Cerebellar nuclear complex (tissue), 1 donor: ENCODE results near the gene ARHGEF28.

Experiments
- DNase-seq, 2 experiments: peaks; one replicate each; lab custom pipeline; 2025; lab: John Stamatoyannopoulos, UW

Gene ARHGEF28

DNA sequence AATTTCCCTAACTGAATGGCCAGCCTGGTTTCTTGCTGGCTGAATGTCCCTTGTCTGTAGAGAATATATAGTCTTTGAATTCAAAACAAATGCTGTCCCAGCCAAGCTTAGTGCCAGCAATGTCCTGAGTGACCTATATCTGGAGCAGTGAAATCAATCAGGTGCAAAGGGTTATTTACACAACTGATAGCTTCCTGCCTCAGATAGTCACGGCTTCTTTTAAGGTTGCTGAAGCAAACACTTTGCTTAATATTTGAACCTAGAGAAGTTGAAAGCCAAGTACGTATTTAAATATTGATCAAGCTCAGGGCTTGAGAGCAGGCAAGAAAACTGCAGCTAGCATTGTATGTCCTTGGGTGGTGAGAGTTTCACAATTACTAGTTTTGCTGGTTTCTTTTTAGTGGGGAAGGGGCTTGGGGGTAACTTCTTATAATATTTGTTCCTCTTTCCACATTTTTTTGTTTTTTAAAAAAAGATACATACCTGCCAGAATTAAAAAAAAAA, 2.0 kb upstream of the ARHGEF28 start:
- no peak for DNase-seq

GRCh38 chr5:73624888-73625287, 1.1 kb upstream of the ARHGEF28 start:
- DNase-seq = no peak

- DNase-seq = no peak
Measured at GRCh38 chr5:73625372-73625943, 538 bp upstream of the ARHGEF28 start.

- no peak for DNase-seq
Measured at GRCh38 chr5:73626814-73627313, 868 bp downstream of the ARHGEF28 start.

DNA sequence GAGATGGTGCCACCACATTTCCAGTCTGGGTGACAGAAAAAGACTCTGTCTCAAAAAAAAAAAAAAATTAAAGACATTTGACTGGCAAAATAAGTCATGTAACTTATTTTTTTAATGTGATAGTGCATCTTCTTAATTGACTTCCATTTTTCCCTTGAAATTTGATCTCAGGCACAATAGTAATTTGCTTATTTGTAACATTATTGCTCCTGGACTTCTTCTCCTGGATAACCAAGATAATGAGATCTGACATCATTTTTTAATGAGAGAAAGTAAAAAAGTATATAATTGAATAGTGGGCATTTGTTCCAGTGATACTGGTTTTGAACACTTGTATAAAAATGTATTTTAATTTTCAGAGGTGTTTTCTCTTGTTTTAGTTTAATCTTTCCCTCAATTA, 3.5 kb downstream of the ARHGEF28 start:
- no peak for DNase-seq

- DNase-seq = no peak
Measured at GRCh38 chr5:73630765-73631164, 4.8 kb downstream of the ARHGEF28 start.

GRCh38 chr5:73631500-73631899, 5.5 kb downstream of the ARHGEF28 start:
- no peak for DNase-seq

- DNase-seq = no peak
Measured at GRCh38 chr5:73633060-73633459, 7.1 kb downstream of the ARHGEF28 start.

DNA sequence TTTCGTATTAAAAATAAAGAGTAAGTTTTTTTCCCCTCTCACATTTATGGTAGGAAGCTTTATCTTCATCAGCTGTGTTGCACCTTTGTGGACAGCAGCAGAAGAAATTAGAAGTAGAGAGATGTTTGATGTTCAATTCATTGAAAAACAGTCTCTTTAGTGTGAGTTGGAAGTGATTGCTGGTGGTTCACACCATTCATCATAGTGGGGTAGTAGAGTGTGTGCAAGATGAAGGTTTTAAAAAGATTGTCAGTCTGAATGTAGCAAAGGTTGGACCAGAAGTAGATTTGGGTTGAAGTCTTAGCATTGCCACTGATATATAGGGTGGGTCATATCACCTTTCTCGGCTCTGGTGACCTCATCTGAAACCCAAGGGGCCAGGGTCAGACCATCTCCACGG, 10.4 kb downstream of the ARHGEF28 start:
- DNase-seq = no peak

DNA sequence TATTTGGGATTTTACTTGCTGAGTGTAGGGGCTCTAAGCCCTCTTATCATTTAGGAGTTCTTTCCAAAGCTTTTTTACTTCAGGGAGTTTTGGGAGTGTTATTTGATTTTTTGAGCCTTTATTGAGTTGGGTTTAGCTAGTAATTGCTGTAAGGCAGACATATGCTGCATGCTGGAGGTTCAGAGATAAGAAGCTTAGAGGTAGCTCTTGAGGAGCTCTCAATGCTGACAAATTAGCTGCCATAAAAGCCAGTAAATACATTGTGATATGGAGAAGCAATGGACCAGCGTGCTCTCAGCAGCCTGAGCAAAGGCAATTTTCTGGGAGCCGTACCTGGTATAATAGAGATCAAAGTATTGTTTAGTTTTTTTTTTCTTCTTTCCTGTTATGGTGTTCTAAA, 11.6 kb downstream of the ARHGEF28 start:
- DNase-seq = no peak

DNA sequence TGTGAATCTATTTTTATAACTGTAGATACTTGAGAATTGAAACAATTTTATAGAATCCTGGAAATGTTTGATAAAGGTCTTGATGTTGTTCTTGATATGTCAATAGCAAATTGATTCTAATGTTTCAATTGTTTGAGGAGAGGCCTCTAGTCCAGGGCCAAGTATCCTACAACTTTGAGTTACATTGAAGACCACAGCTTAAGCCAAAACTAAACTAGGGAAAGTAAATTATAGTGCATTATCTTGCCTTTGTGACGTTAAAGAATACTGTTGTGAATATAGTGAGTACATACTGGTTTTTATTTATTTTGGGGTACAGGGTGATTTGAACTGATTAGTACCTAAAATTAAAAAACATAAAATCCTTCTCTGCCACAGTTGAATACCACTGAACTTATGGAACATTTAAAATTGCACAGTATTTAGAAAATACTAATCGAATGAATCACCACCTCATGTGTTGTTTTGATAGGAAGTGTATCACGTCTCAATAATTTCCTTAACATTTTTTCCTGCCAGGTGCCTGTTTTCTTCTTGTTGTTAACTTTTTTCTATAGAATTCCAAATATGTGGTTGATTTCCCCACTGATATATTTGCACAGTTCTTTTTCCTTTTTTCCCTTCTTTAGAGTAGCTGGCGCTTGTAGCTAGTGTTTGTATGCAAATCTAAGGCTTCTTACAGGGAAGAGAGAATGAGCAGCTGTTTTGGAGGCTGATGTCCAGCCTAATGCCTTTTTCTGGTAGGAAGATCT, 12.5 kb downstream of the ARHGEF28 start:
- no peak for DNase-seq

DNA sequence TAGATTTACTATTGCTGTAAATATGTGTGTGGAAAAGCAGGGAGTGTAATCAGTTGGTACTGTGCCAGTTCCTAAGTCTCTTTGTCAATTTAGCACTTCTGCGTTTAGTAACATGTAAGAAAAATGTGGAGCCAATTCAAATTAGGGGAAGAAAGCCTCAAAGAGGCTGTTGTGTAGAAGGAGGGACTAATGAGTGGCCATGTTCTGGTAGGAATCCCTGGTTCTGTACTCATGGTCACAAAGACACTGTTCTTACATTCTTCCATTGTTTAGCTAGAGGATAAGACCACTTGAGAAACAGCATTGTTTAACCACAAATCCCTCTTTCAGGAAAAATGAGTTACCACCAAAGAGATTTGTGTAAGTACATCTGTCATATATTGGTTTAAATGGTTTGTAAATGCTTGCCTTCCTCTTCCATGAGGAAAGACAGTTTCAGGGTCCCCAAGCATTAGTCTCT, 14.9 kb downstream of the ARHGEF28 start:
- DNase-seq = no peak

DNA sequence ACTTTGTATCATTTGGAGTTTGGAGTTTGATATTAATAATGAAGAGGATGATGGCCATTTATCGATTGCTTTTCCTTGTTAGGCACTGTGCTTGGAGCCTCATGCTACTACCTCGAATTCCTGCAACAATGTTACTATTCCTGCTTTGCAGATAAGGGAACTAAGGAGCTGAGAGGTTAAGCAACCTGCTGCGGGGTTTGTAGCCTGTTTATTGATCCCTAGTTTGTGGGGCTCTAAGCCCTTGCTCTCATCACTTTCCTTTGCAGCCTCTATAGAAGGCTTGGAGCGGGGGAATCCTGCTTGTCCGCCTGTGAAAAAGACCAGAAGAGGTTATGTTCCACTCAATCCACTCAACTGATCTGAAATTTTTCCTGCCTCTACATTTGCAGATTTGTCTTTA, 15.8 kb downstream of the ARHGEF28 start:
- no peak for DNase-seq

DNA sequence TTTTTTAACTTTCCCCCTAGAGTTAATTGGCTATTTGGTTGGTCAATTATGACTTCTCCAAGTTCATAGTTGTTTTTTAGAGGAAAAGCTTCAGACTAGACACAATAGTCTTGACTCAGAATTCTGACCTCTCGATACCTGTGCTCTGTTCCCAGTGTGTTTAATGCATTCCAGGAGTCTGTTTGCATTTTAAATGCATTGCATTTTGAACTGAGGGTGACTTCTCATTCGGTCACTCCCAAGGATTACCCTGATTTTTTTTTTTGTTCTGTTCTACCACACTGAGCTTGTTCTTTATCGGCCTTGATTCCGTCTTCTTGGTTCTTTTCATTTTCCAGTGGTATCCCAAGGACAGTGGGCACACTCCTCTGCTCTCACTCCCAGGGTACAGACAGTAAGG, 16.3 kb downstream of the ARHGEF28 start:
- DNase-seq = no peak

DNA sequence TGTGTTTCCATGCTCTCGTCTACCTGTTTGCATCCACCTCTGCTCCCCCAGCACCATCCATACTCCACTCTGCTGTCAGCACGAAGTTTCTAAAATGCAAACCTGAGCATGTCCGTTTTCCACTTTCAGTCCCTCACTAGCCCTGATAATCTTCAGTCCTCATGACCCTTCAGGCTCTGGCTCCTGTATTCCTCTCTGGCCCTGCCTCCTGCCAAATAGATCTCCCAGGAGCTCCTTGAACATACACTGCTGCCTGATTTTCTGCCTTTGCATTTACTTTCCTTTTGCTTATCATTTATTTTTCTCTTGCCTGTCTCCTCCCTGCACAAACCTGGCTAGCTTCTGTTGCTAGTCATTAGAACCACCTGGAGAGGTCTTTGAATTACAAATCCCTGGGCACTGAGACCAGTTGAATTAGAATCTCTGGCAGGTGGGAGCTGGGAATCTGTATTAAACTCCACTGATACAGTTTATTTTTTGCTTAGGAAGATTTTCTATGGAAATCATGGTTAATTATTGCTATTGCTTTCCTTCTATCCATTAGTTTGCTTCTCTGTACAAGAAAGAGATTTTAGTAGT, 18.5 kb downstream of the ARHGEF28 start:
- no peak for DNase-seq

- DNase-seq = no peak
Measured at GRCh38 chr5:73647721-73648120, 21.7 kb downstream of the ARHGEF28 start.

DNA sequence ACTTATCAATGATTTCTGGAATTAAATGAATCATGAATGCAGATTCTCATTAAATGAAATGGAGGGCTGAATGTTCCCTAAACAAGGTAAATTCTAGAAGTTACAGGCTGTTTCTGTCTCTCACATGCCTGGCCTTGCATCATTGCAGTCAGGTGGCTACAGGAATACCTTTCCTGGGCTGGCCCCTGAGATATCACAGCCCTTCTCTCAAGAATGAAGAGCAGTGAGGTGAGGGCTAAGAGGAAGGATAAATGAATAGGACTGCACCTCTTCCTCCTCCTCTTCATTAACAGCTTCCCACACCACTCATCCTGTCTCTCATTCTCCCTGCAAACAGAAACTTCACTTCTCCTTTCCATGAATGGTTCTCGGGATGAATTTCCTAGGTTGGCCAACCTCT, 22.5 kb downstream of the ARHGEF28 start:
- DNase-seq = no peak

- DNase-seq = no peak
Measured at GRCh38 chr5:73649926-73650325, 23.9 kb downstream of the ARHGEF28 start.

DNA sequence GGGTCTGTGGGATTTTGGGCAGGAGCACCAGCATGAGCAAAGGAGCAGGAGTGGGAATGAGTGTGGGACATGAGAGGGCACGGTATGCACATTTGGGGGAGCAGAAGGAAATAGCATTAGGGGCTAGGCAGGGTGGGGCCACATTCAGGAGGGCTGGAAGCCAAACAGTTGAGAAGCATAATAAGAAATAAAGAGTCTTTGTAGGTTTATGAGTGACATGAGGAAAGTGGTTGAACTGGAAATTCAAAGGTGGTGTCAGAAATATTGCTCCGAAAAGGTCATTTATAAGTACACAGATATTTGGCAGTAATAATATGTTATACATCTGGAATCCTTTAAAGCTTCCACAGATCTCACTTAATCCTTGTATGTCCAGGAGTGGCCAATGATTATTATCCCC, 26.4 kb downstream of the ARHGEF28 start:
- no peak for DNase-seq

DNA sequence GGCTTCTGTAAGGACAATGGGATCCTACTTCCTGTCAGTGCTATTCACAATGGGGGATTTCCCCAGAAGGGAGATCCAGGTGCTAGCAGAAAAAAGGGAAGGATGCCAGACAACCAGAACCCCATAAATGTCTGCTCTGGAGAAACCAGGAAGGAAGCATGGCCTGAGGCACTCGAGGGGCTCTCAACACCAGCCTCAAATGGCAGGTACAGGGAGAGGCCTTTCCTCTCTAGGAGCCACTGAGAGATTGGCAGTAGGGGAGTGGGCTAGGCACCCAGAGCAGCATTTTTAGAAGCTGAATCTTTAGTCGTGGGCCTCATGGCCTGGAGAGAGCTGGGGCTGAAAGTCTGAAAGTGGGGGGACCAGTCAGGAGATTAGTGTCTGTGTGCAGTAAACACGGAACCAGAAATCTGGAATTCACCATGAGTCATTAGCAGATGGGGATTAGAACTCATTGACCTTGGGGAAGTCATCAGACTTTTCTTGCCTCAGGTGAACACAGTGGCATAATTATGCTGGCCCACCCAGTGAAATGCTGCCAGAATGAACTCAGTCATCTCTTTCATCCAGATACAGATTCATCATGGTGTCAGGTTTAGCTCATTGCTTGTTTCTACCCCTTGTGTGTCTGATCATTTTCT, 28.3 kb downstream of the ARHGEF28 start:
- no peak for DNase-seq

GRCh38 chr5:73654819-73655318, 28.9 kb downstream of the ARHGEF28 start:
- DNase-seq = no peak

- no peak for DNase-seq
Measured at GRCh38 chr5:73655521-73656160, 29.6 kb downstream of the ARHGEF28 start.
